ENCODE results near the gene GRIA3.

DNA sequence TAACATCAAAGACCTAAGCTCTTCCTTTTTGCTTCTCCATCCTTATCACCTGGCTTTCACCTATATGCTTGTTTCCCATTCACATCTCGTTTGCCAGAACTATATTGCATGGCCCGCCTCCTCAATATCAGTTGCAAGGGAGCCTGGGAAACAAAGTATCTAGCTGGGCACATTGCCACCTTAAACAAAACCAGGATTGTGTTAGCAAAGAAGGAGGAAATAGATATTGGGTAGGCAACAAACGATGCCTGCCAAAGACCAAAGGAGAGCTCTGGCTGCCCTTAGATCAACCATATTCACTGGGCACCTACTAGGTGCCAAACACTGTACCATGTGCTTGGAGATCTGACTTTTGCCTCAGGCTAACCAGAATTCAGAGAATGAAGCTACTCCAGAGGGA lies 107.5 kb downstream of the GRIA3 start:
- TF ChIP-seq, protein P1, sequence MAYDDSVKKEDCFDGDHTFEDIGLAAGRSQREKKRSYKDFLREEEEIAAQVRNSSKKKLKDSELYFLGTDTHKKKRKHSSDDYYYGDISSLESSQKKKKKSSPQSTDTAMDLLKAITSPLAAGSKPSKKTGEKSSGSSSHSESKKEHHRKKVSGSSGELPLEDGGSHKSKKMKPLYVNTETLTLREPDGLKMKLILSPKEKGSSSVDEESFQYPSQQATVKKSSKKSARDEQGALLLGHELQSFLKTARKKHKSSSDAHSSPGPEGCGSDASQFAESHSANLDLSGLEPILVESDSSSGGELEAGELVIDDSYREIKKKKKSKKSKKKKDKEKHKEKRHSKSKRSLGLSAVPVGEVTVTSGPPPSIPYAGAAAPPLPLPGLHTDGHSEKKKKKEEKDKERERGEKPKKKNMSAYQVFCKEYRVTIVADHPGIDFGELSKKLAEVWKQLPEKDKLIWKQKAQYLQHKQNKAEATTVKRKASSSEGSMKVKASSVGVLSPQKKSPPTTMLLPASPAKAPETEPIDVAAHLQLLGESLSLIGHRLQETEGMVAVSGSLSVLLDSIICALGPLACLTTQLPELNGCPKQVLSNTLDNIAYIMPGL (CRISPR knock-in tag; IDR thresholded peaks at IDR 0.05), result no peak
- TF ChIP-seq CREB1 (CRISPR knock-in tag; IDR thresholded peaks at IDR 0.05), result no peak
- TF ChIP-seq, protein P2, sequence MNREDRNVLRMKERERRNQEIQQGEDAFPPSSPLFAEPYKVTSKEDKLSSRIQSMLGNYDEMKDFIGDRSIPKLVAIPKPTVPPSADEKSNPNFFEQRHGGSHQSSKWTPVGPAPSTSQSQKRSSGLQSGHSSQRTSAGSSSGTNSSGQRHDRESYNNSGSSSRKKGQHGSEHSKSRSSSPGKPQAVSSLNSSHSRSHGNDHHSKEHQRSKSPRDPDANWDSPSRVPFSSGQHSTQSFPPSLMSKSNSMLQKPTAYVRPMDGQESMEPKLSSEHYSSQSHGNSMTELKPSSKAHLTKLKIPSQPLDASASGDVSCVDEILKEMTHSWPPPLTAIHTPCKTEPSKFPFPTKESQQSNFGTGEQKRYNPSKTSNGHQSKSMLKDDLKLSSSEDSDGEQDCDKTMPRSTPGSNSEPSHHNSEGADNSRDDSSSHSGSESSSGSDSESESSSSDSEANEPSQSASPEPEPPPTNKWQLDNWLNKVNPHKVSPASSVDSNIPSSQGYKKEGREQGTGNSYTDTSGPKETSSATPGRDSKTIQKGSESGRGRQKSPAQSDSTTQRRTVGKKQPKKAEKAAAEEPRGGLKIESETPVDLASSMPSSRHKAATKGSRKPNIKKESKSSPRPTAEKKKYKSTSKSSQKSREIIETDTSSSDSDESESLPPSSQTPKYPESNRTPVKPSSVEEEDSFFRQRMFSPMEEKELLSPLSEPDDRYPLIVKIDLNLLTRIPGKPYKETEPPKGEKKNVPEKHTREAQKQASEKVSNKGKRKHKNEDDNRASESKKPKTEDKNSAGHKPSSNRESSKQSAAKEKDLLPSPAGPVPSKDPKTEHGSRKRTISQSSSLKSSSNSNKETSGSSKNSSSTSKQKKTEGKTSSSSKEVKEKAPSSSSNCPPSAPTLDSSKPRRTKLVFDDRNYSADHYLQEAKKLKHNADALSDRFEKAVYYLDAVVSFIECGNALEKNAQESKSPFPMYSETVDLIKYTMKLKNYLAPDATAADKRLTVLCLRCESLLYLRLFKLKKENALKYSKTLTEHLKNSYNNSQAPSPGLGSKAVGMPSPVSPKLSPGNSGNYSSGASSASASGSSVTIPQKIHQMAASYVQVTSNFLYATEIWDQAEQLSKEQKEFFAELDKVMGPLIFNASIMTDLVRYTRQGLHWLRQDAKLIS (CRISPR knock-in tag; IDR thresholded peaks at IDR 0.05; ENCODE audit: borderline replicate concordance), result no peak
- TF ChIP-seq, protein P3, sequence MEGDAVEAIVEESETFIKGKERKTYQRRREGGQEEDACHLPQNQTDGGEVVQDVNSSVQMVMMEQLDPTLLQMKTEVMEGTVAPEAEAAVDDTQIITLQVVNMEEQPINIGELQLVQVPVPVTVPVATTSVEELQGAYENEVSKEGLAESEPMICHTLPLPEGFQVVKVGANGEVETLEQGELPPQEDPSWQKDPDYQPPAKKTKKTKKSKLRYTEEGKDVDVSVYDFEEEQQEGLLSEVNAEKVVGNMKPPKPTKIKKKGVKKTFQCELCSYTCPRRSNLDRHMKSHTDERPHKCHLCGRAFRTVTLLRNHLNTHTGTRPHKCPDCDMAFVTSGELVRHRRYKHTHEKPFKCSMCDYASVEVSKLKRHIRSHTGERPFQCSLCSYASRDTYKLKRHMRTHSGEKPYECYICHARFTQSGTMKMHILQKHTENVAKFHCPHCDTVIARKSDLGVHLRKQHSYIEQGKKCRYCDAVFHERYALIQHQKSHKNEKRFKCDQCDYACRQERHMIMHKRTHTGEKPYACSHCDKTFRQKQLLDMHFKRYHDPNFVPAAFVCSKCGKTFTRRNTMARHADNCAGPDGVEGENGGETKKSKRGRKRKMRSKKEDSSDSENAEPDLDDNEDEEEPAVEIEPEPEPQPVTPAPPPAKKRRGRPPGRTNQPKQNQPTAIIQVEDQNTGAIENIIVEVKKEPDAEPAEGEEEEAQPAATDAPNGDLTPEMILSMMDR (IDR thresholded peaks at IDR 0.05), result no peak
- TF ChIP-seq NR2C2 (CRISPR knock-in tag; IDR thresholded peaks at IDR 0.05), result no peak
- TF ChIP-seq, protein P4, sequence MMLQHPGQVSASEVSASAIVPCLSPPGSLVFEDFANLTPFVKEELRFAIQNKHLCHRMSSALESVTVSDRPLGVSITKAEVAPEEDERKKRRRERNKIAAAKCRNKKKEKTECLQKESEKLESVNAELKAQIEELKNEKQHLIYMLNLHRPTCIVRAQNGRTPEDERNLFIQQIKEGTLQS (CRISPR knock-in tag; conservative IDR thresholded peaks at IDR 0.05), result no peak
- TF ChIP-seq, protein P5, sequence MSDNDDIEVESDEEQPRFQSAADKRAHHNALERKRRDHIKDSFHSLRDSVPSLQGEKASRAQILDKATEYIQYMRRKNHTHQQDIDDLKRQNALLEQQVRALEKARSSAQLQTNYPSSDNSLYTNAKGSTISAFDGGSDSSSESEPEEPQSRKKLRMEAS (CRISPR knock-in tag; IDR thresholded peaks at IDR 0.05), result no peak
- no peak for TF ChIP-seq TP53 (CRISPR knock-in tag; IDR thresholded peaks at IDR 0.05)
- no peak for TF ChIP-seq ZNF423 (CRISPR knock-in tag; IDR thresholded peaks at IDR 0.05)
- TF ChIP-seq NR3C1 (CRISPR knock-in tag; conservative IDR thresholded peaks at IDR 0.05; ENCODE audit: low read depth), result no peak
- TF ChIP-seq, protein P6, sequence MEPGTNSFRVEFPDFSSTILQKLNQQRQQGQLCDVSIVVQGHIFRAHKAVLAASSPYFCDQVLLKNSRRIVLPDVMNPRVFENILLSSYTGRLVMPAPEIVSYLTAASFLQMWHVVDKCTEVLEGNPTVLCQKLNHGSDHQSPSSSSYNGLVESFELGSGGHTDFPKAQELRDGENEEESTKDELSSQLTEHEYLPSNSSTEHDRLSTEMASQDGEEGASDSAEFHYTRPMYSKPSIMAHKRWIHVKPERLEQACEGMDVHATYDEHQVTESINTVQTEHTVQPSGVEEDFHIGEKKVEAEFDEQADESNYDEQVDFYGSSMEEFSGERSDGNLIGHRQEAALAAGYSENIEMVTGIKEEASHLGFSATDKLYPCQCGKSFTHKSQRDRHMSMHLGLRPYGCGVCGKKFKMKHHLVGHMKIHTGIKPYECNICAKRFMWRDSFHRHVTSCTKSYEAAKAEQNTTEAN (CRISPR knock-in tag; IDR thresholded peaks at IDR 0.05), result no peak
- TF ChIP-seq, protein P7, sequence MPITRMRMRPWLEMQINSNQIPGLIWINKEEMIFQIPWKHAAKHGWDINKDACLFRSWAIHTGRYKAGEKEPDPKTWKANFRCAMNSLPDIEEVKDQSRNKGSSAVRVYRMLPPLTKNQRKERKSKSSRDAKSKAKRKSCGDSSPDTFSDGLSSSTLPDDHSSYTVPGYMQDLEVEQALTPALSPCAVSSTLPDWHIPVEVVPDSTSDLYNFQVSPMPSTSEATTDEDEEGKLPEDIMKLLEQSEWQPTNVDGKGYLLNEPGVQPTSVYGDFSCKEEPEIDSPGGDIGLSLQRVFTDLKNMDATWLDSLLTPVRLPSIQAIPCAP (CRISPR knock-in tag; IDR thresholded peaks at IDR 0.05), result no peak
- TF ChIP-seq, protein P8, sequence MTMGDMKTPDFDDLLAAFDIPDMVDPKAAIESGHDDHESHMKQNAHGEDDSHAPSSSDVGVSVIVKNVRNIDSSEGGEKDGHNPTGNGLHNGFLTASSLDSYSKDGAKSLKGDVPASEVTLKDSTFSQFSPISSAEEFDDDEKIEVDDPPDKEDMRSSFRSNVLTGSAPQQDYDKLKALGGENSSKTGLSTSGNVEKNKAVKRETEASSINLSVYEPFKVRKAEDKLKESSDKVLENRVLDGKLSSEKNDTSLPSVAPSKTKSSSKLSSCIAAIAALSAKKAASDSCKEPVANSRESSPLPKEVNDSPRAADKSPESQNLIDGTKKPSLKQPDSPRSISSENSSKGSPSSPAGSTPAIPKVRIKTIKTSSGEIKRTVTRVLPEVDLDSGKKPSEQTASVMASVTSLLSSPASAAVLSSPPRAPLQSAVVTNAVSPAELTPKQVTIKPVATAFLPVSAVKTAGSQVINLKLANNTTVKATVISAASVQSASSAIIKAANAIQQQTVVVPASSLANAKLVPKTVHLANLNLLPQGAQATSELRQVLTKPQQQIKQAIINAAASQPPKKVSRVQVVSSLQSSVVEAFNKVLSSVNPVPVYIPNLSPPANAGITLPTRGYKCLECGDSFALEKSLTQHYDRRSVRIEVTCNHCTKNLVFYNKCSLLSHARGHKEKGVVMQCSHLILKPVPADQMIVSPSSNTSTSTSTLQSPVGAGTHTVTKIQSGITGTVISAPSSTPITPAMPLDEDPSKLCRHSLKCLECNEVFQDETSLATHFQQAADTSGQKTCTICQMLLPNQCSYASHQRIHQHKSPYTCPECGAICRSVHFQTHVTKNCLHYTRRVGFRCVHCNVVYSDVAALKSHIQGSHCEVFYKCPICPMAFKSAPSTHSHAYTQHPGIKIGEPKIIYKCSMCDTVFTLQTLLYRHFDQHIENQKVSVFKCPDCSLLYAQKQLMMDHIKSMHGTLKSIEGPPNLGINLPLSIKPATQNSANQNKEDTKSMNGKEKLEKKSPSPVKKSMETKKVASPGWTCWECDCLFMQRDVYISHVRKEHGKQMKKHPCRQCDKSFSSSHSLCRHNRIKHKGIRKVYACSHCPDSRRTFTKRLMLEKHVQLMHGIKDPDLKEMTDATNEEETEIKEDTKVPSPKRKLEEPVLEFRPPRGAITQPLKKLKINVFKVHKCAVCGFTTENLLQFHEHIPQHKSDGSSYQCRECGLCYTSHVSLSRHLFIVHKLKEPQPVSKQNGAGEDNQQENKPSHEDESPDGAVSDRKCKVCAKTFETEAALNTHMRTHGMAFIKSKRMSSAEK (CRISPR knock-in tag; IDR thresholded peaks at IDR 0.05; ENCODE audit: borderline replicate concordance), result no peak
- TF ChIP-seq, protein P9, sequence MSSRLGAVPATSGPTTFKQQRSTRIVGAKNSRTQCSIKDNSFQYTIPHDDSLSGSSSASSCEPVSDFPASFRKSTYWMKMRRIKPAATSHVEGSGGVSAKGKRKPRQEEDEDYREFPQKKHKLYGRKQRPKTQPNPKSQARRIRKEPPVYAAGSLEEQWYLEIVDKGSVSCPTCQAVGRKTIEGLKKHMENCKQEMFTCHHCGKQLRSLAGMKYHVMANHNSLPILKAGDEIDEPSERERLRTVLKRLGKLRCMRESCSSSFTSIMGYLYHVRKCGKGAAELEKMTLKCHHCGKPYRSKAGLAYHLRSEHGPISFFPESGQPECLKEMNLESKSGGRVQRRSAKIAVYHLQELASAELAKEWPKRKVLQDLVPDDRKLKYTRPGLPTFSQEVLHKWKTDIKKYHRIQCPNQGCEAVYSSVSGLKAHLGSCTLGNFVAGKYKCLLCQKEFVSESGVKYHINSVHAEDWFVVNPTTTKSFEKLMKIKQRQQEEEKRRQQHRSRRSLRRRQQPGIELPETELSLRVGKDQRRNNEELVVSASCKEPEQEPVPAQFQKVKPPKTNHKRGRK (CRISPR knock-in tag; IDR thresholded peaks at IDR 0.05; ENCODE audit: borderline replicate concordance), result no peak
